NCI-H510A (cell line): ENCODE data around the gene KAT5.
"Not testable (repeated sequence)": the region's sequence is repeated elsewhere in the genome, so short reads cannot be mapped to it uniquely, and the experiment has no call there.

ENCODE experiments used
- DNase-seq: peaks from one replicate; lab custom pipeline; 2025; lab: John Stamatoyannopoulos, UW

Gene KAT5

DNA sequence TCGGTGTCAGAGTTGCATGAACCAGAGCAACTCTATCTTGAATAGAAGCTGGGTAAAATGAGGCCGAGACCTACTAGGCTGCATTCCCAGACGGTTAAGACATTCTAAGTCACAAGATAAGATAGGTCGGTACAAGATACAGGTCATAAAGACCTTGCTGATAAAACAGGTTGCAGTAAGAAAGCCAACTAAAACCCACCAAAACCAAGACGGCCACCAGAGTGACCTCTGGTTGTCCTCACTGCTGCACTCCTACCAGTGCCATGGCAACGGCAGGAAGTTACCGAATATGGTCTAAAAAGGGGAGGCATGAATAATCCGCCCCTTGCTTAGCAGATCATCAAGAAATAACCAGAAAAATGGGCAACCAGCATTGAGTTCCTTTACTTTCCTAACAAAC is 2.4 kb upstream of the KAT5 start:
- no peak for DNase-seq

DNA sequence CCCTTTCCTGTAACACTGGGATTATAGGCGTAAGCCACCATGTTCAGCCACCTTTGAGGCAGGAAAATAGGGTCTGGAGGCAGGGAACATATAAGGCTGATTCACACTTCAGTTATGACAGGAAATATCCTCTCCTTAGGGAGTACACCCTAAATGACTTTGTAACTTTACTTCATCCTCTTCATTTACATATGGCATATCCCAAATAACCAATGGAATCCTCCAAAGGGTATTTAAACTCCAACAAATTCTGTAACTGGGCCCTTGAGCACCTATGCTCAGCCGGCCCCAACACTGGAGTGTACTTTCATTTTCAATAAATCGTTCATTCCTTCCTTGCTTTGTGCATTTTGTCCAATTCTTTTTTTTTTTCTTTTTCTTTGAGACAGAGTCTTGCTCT is 1.6 kb upstream of the KAT5 start:
- no peak for DNase-seq

DNA sequence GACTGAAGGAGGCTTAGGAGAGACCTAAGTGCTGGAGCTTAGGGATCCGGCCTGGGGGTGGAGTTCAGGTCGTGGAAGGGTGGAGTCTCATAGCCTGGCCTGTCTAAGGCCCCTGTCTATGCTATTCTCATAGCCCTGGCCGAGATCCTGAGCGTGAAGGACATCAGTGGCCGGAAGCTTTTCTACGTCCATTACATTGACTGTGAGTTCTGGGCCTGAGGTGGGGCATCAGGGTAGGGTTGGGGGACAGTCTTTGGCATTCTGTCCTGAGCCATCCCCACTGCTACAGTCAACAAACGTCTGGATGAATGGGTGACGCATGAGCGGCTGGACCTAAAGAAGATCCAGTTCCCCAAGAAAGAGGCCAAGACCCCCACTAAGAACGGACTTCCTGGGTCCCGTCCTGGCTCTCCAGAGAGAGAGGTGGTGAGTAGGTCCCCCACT is 603 bp downstream of the KAT5 start:
- DNase-seq: no peak

DNA sequence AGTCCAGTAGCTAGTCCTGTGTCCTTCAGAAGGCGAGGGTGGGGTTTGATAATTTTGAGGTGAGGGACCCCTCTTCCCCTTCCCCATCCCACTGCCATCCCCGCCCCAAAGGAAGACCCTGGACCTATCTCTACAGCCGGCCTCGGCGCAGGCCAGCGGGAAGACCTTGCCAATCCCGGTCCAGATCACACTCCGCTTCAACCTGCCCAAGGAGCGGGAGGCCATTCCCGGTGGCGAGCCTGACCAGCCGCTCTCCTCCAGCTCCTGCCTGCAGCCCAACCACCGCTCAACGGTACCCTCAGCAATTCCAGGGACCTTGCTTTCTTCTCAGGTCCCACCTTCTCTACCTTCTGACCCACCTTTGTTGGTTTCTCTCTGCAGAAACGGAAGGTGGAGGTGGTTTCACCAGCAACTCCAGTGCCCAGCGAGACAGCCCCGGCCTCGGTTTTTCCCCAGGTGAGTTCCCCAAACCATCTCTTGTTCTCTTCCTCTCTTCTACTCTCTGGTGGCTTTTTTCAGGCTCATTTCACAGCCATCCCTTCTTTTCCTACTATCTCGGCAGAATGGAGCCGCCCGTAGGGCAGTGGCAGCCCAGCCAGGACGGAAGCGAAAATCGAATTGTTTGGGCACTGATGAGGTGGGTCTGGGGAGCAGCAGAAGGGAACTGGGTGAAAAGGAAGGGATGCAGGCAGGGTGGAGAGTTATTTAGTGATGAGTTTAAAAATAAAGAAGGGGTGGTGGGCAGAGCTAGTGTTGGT is 1.3 kb downstream of the KAT5 start:
- no peak for DNase-seq

DNA sequence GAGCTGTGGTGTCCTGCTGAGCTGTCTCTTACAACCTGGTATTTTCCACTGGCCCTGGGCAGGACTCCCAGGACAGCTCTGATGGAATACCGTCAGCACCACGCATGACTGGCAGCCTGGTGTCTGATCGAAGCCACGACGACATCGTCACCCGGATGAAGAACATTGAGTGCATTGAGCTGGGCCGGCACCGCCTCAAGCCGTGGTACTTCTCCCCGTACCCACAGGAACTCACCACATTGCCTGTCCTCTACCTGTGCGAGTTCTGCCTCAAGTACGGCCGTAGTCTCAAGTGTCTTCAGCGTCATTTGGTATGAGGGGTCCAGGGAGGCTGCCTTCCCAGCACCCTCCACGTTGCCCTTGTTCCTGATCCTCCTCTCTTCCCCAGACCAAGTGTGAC is 2.4 kb downstream of the KAT5 start:
- no peak for DNase-seq

DNA sequence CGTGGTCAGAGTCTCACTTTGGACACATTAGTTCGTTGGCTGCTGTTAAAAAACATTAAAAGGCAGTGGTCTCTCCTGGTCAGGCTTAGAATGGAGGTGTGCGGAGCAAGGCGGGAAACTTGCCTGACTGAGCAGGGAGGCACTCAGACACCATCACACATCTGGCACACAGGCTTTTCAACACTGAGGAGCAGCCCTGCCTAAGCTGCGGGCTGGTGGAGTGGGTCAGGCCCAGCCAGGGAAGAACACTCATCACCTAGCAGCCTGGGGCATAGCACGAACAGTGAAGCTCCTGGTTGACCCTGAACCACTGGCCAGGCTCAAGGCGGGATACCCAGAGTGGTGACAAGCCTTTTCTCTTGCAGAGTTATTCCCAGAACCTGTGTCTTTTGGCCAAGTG is 4.2 kb downstream of the KAT5 start:
- no peak for DNase-seq

DNA sequence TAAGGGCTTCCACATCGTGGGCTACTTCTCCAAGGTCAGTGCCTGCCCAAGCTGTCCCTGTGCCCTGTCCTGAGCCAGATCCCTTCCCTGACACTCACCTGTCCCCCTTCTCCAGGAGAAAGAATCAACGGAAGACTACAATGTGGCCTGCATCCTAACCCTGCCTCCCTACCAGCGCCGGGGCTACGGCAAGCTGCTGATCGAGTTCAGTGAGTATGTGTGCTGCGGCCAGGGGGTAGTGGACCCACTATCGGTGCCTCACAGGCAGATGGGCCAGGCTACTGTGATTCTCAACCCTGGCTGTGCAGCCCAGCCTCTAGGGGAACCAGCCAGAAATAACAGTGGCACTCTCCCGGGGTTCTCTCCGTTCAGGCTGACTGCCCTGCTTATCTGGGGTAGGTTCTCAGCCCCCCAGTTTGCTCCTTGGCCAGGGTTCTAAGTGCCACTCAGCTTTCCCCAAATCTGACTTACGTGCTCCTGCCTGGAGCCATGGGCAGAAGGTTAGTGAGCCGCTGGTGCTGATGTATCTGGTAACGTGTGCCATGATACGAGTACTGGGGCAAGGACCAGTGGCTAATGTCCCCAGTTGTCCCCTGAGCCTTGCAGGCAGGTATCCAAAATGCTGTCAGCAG is 4.8 kb downstream of the KAT5 start:
- DNase-seq: no peak

DNA sequence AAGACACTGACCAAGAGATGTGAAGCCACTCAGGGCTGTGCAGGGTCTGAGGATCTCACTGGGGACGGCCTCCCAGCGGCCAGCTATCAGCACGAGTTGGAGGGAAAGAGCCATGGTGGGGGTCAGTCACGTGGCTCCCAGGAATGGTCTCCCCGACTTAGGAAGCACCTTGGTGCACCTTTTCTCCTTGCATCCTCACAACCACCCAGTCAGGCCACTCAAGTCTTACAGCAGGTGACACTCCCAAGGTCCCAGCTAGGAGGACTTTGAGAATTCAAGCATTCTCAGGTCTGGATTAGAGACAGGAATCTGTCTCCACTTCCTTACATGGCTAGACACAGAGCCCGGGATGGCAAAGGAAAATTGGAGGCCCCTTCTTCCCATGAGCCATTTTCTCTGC is 5.9 kb downstream of the KAT5 start:
- no peak for DNase-seq

DNA sequence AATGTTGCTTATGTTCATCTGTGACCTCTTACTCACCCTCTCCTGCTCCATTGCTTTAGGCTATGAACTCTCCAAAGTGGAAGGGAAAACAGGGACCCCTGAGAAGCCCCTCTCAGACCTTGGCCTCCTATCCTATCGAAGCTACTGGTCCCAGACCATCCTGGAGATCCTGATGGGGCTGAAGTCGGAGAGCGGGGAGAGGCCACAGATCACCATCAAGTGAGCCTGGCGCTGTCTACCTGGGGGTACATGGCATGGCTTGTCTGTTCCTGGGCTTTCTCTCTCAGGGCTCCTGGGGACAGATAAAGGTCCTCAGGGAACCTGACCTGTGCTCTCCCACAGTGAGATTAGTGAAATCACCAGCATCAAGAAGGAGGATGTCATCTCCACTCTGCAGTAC is 6.5 kb downstream of the KAT5 start:
- DNase-seq: no peak

DNA sequence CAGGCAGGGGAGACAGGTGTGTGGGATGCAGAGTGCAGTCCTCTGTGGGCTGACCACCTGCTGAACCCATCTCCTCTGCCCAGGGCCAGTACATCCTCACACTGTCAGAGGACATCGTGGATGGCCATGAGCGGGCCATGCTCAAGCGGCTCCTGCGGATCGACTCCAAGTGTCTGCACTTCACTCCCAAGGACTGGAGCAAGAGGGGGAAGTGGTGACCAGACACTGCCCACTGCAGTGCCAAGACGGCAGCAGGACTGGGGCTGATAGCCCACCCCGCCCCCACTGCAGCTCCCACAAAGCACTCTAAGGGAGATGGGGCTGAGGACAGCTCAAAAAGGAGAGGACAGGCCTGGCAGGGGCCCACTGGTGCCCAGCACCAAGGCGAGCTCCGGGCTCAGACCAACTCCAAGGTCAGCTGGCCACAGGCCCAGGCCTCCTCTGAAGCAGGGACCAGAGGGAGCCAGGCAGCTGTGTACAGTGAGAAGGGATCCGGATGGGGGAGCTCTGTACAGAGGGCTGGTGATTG is 7.0 kb downstream of the KAT5 start:
- no peak for DNase-seq

DNA sequence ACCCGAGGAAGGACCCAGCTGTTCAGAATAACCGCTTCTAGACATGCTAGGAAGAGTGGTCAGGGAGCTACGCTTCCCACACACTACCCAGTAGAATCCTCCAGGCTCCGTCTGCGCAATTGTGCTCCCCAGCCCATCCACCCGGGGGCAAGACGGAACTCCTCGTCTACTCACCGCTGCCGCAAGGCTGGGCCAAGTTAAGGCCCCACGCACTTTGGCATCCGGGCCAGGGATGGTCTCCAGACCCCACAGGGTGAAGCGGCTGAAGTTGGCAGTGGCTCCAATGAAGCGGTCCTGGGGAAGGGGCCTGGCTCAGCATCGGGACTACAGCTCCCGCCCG is 7.8 kb downstream of the KAT5 start:
- no peak for DNase-seq

DNA sequence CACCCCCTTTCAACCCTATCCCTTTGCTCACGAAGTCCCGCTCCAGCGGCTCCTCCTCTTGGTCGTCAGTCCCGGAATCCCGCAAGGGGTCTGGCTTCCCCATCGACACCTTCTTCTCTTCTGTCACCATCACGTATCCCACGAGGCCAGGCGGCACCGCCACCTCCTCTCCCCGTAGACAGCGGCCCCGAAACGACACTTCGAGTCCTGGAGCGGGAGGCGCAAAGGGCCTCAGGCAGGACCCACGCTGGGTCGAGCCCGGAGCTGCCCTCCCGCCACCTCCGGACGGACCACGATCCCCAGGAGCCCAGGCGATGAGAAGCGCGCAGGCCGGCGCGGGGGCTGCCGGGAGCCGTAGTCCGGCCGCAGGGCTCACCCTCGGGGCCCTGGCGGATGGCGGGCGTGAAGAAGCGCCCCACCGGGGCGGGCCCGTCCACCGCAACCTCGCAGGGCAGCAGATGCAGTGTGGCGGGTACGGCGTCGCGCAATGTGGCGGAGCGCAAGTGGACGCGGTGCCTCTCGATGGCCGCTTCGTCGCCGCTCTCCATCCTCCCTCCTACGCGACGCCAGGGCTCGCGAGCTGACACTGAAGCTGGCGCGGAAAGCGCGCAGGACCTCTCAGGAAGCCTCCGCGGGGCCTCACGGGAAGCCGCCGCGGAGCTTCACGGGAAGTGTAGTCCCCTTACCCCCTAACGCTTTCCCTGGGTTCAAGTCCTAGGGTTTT is 8.3 kb downstream of the KAT5 start, which contains the start of gene RNASEH2C:
TSS of gene RNASEH2C (minus strand) at position 588 of the 724 bp plus-strand sequence. CDS start at position 548, 40 bp downstream.
- DNase-seq: peak; percentile 82

DNA sequence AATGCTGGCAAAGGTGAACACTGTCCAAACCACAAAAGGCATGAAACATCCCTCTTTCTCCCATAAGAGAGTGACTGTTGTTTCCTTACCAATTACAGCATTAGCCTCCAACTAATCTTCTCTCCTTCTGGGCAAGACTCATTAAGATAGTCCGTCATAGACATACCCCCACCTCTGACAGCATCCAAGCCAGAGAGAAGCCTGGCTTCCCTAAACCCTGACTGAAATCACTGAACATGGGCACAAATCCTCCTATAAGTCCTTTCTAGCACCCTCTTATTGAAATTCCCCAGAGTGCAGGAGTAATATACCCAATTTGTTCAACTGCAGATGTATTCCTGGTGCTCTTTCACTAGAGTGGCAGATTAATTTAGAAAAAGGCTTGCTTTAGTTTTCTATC is 10.2 kb downstream of the KAT5 start:
- DNase-seq: no peak

DNA sequence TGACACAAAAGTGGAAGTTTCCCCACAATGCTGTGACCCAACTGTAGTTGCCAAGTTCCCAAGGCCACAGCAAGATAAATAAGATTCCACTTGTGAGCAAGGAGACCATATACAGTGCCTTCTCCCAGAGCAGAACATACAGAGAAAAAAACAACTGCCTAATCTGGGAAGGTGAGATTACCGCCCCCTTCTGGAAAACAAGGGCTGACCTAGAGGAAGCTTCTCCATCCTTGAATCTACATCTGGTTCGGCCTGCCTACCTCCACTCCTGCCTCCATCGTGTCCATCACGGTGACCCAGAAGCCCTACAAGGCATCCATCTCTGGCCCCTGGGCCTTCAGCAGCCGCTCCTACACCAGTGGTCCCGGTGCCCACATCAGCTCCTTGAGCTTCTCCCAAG is 14.6 kb downstream of the KAT5 start:
- DNase-seq: no peak

DNA sequence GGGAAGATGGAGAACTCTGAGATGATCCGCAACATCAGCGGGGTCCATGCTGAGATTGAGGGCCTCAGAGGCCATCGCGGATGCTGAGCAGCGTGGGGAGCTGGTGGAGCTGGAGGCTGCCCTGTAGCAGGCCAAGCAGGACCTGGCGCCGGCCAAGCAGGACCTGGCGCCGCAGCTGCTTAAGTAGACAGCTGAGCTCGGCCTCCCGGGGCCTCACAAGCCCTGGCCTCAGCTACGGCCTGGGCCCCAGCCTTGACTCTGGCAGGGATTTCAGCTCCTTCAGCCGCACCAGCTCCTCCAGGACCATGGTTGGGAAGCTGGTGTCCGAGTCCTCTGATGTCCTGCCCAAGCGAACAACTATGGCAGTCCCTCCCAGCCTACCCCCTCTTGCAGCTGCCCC is 15.8 kb downstream of the KAT5 start:
- DNase-seq: no peak

DNA sequence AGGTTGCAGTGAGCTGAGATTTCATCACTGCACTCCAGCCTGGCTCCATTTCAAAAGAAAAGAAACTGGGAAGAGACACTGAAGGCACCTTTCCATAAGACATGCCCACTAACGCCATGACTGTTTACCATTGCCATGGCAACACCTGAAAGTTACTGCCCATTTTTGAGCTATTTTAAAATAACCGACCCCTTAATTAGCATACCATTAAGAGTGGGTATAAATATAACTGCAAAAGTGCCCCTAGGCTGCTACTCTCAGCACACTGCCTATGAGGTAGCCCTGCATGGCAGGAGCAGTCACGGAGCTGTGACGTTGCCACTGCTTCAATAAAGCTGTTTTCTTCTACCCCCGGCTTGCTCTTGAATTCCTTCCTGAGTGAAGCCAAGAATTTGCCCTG is 18.4 kb downstream of the KAT5 start:
- no peak for DNase-seq

DNA sequence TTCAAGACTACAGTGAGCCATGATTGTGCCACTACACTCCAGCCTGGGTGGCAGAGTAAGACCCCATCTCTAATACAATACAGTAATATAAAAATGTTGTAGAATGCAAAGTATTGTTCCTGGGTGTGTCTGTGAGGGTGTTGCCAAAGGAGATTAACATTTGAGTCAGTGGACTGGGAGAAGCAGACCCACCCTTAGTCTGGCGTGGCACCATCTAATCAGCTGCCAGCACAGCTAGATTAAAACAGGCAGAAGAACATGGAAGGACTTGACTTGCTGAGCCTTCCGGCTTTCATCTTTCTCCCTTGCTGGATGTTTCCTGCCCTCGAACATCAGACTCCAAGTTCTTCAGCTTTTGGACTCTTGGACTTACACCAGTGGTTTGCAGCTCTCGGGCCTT is 23.1 kb downstream of the KAT5 start:
- DNase-seq: not testable (repeated sequence)

DNA sequence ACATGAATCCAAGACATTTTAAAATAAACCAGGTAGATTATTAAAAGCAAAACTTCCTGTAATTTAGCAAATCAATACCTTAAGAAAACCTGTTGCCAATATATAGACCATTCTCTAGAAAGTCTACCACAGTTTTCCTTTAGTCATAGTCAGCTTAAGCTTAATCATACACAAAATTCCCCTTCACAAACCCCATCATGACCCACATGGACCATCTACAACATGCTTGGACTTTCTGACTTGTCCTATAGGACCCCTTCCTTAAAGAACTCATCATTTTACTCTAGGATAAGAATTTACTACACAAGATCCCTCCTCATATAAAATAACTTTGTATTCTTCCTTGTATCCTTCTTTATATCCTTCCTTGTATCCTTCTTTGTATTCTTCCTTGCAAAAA is 24.8 kb downstream of the KAT5 start:
- no peak for DNase-seq

DNA sequence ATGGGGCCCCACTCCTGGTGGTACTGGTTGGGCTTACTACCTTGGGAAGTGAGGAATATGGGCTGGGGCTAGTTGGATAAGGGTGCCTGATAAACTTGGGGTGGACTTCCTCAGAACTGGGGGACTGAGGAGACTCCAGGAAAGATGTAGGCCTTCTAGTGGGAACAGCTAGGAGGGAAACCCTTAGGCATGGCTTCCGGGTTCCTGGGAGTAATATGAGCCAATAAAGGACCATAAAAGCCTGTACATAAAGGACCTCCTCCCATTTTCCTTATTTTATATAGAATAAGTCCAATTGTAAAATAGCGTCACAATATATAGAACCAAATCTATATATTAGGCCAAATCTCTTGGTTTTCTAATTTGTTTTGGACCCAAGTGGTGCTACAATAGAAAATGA is 27.0 kb downstream of the KAT5 start:
- no peak for DNase-seq

DNA sequence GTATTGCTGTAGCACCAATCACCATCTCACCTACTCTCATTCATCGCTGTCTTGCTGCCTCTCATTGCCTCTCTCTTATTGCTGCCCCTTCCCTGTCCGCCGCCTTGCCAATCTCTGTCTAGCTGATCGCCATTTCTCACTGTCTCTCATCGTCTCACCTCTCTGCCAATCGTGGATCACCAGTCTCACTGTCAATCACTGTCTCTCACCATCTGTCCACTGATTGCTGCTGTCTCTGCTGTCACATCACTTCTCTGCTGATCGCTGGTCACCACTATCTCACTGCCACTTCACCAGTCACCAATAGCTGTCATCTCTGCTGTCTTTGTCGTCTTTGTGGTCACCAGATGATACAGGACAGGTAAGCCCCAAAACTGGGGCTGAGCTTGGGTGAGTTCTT is 29.1 kb downstream of the KAT5 start:
- no peak for DNase-seq

DNA sequence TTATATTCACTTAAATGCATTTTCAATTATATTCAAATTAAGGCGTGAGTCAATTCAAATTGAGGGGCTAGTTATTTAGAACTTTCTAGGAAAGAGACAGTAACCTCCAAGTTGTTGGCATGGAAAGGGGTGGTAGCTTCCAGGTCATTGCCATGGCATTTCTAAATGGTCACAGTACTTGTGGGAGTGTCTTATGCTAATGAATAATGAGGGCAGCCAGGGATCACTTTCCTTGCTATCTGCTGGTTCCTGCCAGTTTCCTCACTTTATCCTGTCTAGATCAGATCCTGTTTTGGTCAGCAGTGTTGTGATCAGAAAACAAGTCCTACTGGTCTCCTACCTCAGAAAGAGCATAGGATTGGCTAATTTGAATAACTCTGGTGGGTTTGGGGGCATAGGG is 30.3 kb downstream of the KAT5 start:
- DNase-seq: no peak

DNA sequence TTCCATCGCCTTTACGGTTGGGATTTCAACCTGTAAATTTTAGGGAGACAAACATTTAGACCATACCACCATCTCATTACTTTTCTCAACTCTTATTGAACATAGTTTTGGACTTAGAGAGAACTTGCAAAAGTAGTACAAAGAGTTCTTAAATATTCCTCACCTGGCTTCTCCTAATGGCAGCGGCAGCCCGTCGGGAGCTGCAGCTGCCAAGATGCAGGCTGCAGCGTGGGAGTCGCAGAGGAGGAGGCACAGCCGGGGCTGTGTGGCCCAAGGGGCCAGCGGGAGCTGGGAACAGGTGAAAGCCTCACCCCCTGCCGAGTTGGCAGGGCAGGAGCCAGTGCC is 31.6 kb downstream of the KAT5 start:
- DNase-seq: no peak

DNA sequence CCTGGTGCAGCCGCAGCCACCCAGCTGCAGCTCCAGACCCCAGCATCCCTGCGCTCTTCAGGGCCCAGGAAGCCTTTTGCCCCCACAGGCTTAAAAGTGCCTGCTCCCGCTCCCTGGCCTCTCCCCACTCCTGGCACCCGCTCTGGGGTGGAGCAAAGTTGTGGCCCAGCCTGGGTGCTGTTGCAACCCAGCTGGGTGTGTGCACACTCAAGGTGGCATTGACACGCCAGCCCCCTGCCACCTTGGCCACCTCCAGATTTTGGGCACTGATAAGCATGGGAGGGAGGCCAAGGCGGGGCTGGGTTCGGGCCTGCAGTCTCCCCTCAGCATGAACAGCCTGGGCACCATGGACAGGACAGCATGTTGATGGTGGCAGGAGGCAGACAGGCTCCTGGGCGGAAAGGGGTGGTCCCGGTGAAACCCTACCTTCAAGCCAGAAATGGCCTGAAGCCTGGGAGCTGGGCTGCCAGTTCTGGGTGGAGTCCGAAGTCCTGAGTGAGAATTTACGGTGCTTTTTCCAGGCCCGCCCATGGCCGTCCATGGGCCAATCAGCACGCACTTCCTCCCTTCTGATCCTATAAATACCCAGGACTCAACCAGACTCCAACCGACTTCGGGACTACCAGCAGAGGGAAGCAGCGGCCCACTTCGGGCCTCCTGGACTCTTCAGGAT is 32.1 kb downstream of the KAT5 start:
- DNase-seq: no peak
